ENCODE data around the gene TMEM256.
A peak's percentile ranks its signal among the peaks of the same experiment; 100 is the strongest.
"Not testable (repeated sequence)": the region's sequence is repeated elsewhere in the genome, so short reads cannot be mapped to it uniquely, and the experiment has no call there.

TMEM256 gene

GRCh38 chr17:7367918-7368598 is 35.8 kb downstream of the TMEM256 start:
- H3K27ac ChIP-seq = no peak overlapping the region
- TF ChIP-seq CTCF (IDR thresholded peaks at IDR 0.05) (no peak), ZFX (IDR thresholded peaks at IDR 0.05; ENCODE audit: borderline replicate concordance) (no peak)

GRCh38 chr17:7367083-7367482 is 36.8 kb downstream of the TMEM256 start:
- no peak overlapping the region for H3K27ac ChIP-seq
- TF ChIP-seq ZFX (IDR thresholded peaks at IDR 0.05; ENCODE audit: borderline replicate concordance) = no peak
- TF ChIP-seq CTCF (IDR thresholded peaks at IDR 0.05) = no peak

GRCh38 chr17:7365963-7366362 is 37.9 kb downstream of the TMEM256 start:
- not testable (repeated sequence) for H3K27ac ChIP-seq

GRCh38 chr17:7363311-7363710 is 40.6 kb downstream of the TMEM256 start:
- TF ChIP-seq ZFX (IDR thresholded peaks at IDR 0.05; ENCODE audit: borderline replicate concordance) = no peak
- no peak for TF ChIP-seq CTCF (IDR thresholded peaks at IDR 0.05)
- no peak overlapping the region for H3K27ac ChIP-seq

GRCh38 chr17:7361906-7362305 is 42.0 kb downstream of the TMEM256 start:
- TF ChIP-seq ZFX (IDR thresholded peaks at IDR 0.05; ENCODE audit: borderline replicate concordance) (no peak), CTCF (IDR thresholded peaks at IDR 0.05) (no peak)
- H3K27ac ChIP-seq = no peak overlapping the region

GRCh38 chr17:7357381-7357780 is 46.5 kb downstream of the TMEM256 start:
- TF ChIP-seq ZFX (IDR thresholded peaks at IDR 0.05; ENCODE audit: borderline replicate concordance) (no peak), CTCF (IDR thresholded peaks at IDR 0.05) (no peak)
- no peak overlapping the region for H3K27ac ChIP-seq

- no peak for TF ChIP-seq CTCF (IDR thresholded peaks at IDR 0.05)
- no peak for TF ChIP-seq ZFX (IDR thresholded peaks at IDR 0.05; ENCODE audit: borderline replicate concordance)
These were observed 47.1 kb downstream of the TMEM256 start for GRCh38 chr17:7356756-7357155.

GRCh38 chr17:7356072-7356549 is 47.8 kb downstream of the TMEM256 start:
- no peak overlapping the region for H3K27ac ChIP-seq
- peak; percentile 90 for TF ChIP-seq CTCF (IDR thresholded peaks at IDR 0.05)
- no peak for TF ChIP-seq ZFX (IDR thresholded peaks at IDR 0.05; ENCODE audit: borderline replicate concordance)

More at GRCh38 chr17:7356756-7357155, 47.1 kb downstream of the TMEM256 start:
- no peak overlapping the region for H3K27ac ChIP-seq

Data from 22Rv1 (cell line).